ENCODE results near the gene CDC14A. TPM values are rescaled to one million over a fixed set of nuclear protein-coding genes. Genes with fewer than 3 reads are reported as not detected.

The CDC14A gene
- total RNA-seq, 1 experiment from 2014 or later, result 3.4 TPM

DNA sequence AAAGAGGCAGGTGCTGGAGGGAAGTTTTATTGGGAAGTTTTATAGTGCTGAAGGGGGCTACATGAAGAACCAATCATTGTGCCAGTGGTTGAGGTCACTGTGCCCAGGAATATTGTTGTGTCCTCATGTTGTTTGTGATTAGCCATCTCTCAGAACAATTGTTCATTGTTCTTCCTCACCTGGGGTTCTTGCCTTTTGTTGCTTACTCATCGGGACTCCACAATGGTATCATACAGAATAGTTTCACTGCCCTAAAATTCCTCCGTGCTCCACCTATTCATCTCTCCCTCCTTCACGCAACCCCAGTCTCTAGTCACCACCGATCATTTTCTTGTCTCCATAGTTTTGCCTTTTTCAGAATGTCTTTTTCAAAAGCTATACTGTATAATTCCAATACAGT lies 38.9 kb upstream of the CDC14A start:
- no peaks in the 10 kb centered on the region for H4K20me1 ChIP-seq (ENCODE audit: low read length)
- DNase-seq (peak; percentile 32), ATAC-seq (no peak; the same call in 1 of the 2 replicates)
- no peak overlapping the region for H3K9ac ChIP-seq (ENCODE audit: low read length)
- H3K4me1 ChIP-seq (ENCODE audit: insufficient read depth, low read length), result no peaks in the 10 kb centered on the region; the same call in 1 of the 2 replicates
- H3K4me2 ChIP-seq (ENCODE audit: low read length), result no peak overlapping the region
- TF ChIP-seq, protein P1, sequence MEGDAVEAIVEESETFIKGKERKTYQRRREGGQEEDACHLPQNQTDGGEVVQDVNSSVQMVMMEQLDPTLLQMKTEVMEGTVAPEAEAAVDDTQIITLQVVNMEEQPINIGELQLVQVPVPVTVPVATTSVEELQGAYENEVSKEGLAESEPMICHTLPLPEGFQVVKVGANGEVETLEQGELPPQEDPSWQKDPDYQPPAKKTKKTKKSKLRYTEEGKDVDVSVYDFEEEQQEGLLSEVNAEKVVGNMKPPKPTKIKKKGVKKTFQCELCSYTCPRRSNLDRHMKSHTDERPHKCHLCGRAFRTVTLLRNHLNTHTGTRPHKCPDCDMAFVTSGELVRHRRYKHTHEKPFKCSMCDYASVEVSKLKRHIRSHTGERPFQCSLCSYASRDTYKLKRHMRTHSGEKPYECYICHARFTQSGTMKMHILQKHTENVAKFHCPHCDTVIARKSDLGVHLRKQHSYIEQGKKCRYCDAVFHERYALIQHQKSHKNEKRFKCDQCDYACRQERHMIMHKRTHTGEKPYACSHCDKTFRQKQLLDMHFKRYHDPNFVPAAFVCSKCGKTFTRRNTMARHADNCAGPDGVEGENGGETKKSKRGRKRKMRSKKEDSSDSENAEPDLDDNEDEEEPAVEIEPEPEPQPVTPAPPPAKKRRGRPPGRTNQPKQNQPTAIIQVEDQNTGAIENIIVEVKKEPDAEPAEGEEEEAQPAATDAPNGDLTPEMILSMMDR (conservative IDR thresholded peaks at IDR 0.05; ENCODE audit: low read depth, low read length), result no peak
- no peaks in the 10 kb centered on the region for H3K9me2 ChIP-seq (replicated peaks; ENCODE audit: low read length)
- H2AFZ ChIP-seq (ENCODE audit: low read length), result peak overlapping the region; percentile 16; the same call in 1 of the 2 replicates
- H3K79me2 ChIP-seq (ENCODE audit: low read length), result no peaks in the 10 kb centered on the region
- peaks cover 5% of the 10 kb centered on the region; the same call in 1 of the 2 replicates for H3K9me3 ChIP-seq (ENCODE audit: low read length)
- H3F3A ChIP-seq (ENCODE audit: low read length, unreplicated experiment), result no peaks in the 10 kb centered on the region
- intact Hi-C loops (cut with micrococcal nuclease), result no loop called here
- CTCF ChIA-PET, result no interaction called here
- POLR2A ChIA-PET (ENCODE audit: unreplicated experiment), result no interaction called here
- no peak overlapping the region for H3K27ac ChIP-seq (ENCODE audit: low read length)
- no peak overlapping the region for H3K4me3 ChIP-seq (ENCODE audit: low read length)
- H3K27me3 ChIP-seq (ENCODE audit: low read length), result no peaks in the 10 kb centered on the region
- no TSS peak for BruUV-seq (replicated peaks)
- H3K36me3 ChIP-seq (ENCODE audit: low read depth, low read length), result no peaks in the 10 kb centered on the region

DNA sequence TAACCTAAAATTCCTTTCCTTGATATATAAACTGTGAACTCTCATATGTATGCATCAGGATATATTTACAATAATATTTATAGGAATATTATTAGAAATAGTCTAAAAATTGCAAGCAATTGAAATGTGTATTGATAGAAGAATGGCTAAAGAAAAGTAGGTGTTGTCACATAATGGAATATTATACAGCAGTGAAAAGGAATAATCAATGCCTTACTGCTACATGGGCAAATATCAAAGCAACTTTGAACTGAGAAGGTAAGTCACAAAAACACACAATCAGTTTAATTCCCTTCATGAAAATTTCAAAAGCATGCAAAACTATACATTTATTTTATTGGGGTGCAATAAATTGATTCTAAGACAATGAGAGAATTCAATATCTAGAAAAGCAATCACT lies 35.7 kb upstream of the CDC14A start:
- Histone ChIP-seq H4K20me1 (ENCODE audit: low read length) (no peaks in the 10 kb centered on the region), H3K9me3 (ENCODE audit: low read length) (peaks cover 5% of the 10 kb centered on the region; the same call in 1 of the 2 replicates), H3K27me3 (ENCODE audit: low read length) (no peaks in the 10 kb centered on the region), H3K4me2 (ENCODE audit: low read length) (no peak overlapping the region), H3K4me1 (ENCODE audit: insufficient read depth, low read length) (no peaks in the 10 kb centered on the region), H3K4me3 (ENCODE audit: low read length) (no peak overlapping the region), H3K27ac (ENCODE audit: low read length) (no peak overlapping the region), H3K9me2 (replicated peaks; ENCODE audit: low read length) (no peaks in the 10 kb centered on the region), H3K9ac (ENCODE audit: low read length) (no peak overlapping the region), H2AFZ (ENCODE audit: low read length) (no peak overlapping the region), H3F3A (ENCODE audit: low read length, unreplicated experiment) (no peaks in the 10 kb centered on the region), H3K79me2 (ENCODE audit: low read length) (no peaks in the 10 kb centered on the region), H3K36me3 (ENCODE audit: low read depth, low read length) (no peaks in the 10 kb centered on the region)
- ATAC-seq (no peak), DNase-seq (no peak)
- ChIA-PET POLR2A (ENCODE audit: unreplicated experiment) (no interaction called here), CTCF (no interaction called here)
- BruUV-seq (replicated peaks), result no TSS peak
- intact Hi-C loops (cut with micrococcal nuclease), result no loop called here
- TF ChIP-seq EZH2phosphoT487 (IDR thresholded peaks at IDR 0.05; ENCODE audit: borderline replicate concordance, low read length) (no peak), EZH2 (IDR thresholded peaks at IDR 0.05; ENCODE audit: low read length, unreplicated experiment) (no peak)
- TF ChIP-seq, protein P1 (conservative IDR thresholded peaks at IDR 0.05; ENCODE audit: low read depth, low read length), result no peak

DNA sequence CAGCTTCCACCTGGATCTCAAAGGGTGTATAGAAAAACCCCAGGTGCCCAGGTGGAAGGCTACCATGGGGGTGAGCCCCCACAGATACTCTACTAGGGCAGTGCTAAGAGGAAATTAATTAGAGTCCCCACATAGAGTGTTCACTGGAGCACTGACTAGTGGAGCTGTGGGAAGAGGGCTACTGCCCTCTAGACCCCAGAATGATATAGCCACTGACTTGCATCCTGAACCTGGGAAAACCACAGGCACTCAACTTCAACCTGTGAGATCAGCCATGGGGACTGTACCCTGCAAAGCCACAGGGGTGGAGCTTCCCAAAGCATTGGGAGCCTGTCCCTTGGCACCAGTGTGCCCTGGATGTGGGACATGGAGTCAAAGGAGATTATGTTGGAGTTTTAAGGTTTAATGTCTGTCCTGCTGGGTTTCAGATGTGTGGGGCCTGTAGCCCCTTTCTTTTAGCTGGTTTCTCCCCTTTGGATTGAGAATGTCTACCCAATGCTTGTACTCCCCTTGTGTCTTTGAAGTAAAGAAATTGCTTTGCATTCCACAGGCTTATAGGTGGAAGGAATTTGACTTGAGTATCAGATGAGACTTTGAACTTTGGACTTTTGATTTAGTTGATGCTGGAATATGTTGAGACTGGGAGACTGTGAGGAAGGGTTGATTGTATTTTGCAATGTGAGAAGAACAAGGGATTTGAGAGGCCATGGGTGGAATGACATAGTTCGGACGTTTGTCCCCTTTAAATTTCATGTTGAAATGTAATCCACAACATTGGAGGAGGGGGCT lies 31.8 kb upstream of the CDC14A start:
- no TSS peak for BruUV-seq (replicated peaks)
- Histone ChIP-seq H3K4me2 (ENCODE audit: low read length) (no peak overlapping the region), H3K36me3 (ENCODE audit: low read depth, low read length) (no peaks in the 10 kb centered on the region), H2AFZ (ENCODE audit: low read length) (no peak overlapping the region), H4K20me1 (ENCODE audit: low read length) (no peaks in the 10 kb centered on the region), H3F3A (ENCODE audit: low read length, unreplicated experiment) (no peaks in the 10 kb centered on the region), H3K4me1 (ENCODE audit: insufficient read depth, low read length) (peaks cover 14% of the 10 kb centered on the region), H3K4me3 (ENCODE audit: low read length) (no peak overlapping the region), H3K27me3 (ENCODE audit: low read length) (no peaks in the 10 kb centered on the region), H3K9me3 (ENCODE audit: low read length) (peaks cover 5% of the 10 kb centered on the region; the same call in 1 of the 2 replicates), H3K27ac (ENCODE audit: low read length) (no peak overlapping the region), H3K9ac (ENCODE audit: low read length) (no peak overlapping the region), H3K79me2 (ENCODE audit: low read length) (no peaks in the 10 kb centered on the region), H3K9me2 (replicated peaks; ENCODE audit: low read length) (no peaks in the 10 kb centered on the region)
- DNase-seq (no peak), ATAC-seq (no peak)
- CTCF ChIA-PET, result no interaction called here
- TF ChIP-seq EZH2 (IDR thresholded peaks at IDR 0.05; ENCODE audit: low read length, unreplicated experiment), result no peak
- TF ChIP-seq, protein P1 (conservative IDR thresholded peaks at IDR 0.05; ENCODE audit: low read depth, low read length), result no peak
- no peak for TF ChIP-seq EZH2phosphoT487 (IDR thresholded peaks at IDR 0.05; ENCODE audit: borderline replicate concordance, low read length)
- intact Hi-C loops (cut with micrococcal nuclease), result no loop called here
- POLR2A ChIA-PET (ENCODE audit: unreplicated experiment), result no interaction called here
